Measurements from ENCODE around the gene ZNF366.

The ZNF366 gene

GRCh38 chr5:72519111-72519510, 11.9 kb upstream of the ZNF366 start:
- DNase-seq: no peak

- no peak for DNase-seq
Measured at GRCh38 chr5:72518001-72518683, 10.9 kb upstream of the ZNF366 start.

GRCh38 chr5:72516916-72517315, 9.7 kb upstream of the ZNF366 start:
- DNase-seq: no peak

GRCh38 chr5:72515211-72515610, 8.0 kb upstream of the ZNF366 start:
- DNase-seq: no peak

GRCh38 chr5:72512593-72512860, 5.3 kb upstream of the ZNF366 start:
- no peak for DNase-seq

GRCh38 chr5:72511774-72512592, 4.8 kb upstream of the ZNF366 start:
- no peak for DNase-seq

GRCh38 chr5:72511366-72511765, 4.2 kb upstream of the ZNF366 start:
- DNase-seq: no peak

GRCh38 chr5:72510610-72511181, 3.5 kb upstream of the ZNF366 start:
- no peak for DNase-seq

GRCh38 chr5:72509401-72509800, 2.2 kb upstream of the ZNF366 start:
- no peak for DNase-seq

GRCh38 chr5:72508241-72509170, 1.3 kb upstream of the ZNF366 start:
- no peak for DNase-seq

- no peak for DNase-seq
Measured at GRCh38 chr5:72507907-72508238, 663 bp upstream of the ZNF366 start.

GRCh38 chr5:72506158-72506549, 1.1 kb downstream of the ZNF366 start:
- DNase-seq: no peak

GRCh38 chr5:72505539-72506157, 1.6 kb downstream of the ZNF366 start:
- DNase-seq: no peak

GRCh38 chr5:72505016-72505415, 2.2 kb downstream of the ZNF366 start:
- DNase-seq: no peak

- no peak for DNase-seq
Measured at GRCh38 chr5:72503888-72504491, 3.2 kb downstream of the ZNF366 start.

- no peak for DNase-seq
Measured at GRCh38 chr5:72501488-72501887, 5.7 kb downstream of the ZNF366 start.

GRCh38 chr5:72499730-72500129, 7.5 kb downstream of the ZNF366 start:
- DNase-seq: no peak

GRCh38 chr5:72499090-72499489, 8.1 kb downstream of the ZNF366 start:
- no peak for DNase-seq

GRCh38 chr5:72498284-72498683, 8.9 kb downstream of the ZNF366 start:
- no peak for DNase-seq

- DNase-seq: no peak
Measured at GRCh38 chr5:72497823-72498222, 9.4 kb downstream of the ZNF366 start.

GRCh38 chr5:72495410-72495809, 11.8 kb downstream of the ZNF366 start:
- DNase-seq: no peak

- DNase-seq: no peak
Measured at GRCh38 chr5:72494623-72495124, 12.5 kb downstream of the ZNF366 start.

All from stimulated activated naive CD4-positive, alpha-beta T cell treated with Interleukin-2 at 50 U/mL for 16 hours (primary cell).